ENCODE measurements around the gene NTN5. TPM values are rescaled to one million over a fixed set of nuclear protein-coding genes. Genes with fewer than 3 reads are reported as not detected.

The NTN5 gene
- total and polyA plus RNA-seq, 2 of the 4 experiments (the other 2 are of a cell fraction): 0.19 TPM; not detected in 1

GRCh38 chr19:48642862-48643261, 30.0 kb downstream of the NTN5 start:
- Histone ChIP-seq H4K91ac (ENCODE audit: insufficient read depth, low read depth, low read length) (no peak overlapping the region), H2BK120ac (ENCODE audit: low read depth, low read length) (no peak overlapping the region), H3K14ac (replicated peaks; ENCODE audit: low read depth, low read length) (no peak overlapping the region), H2BK15ac (ENCODE audit: low read depth, low read length) (no peak overlapping the region), H3K79me1 (ENCODE audit: low read depth in 1 of 2, low read length in 2 of 2) (peaks cover 0 to 4% of the 10 kb centered on the region in 2 experiments; a peak in 2 of 4 replicates), H3K56ac (ENCODE audit: extremely low read depth, insufficient read depth, low read length) (no peak overlapping the region), H3K9me3 (ENCODE audit: control insufficient read depth, insufficient read depth, low read length) (no peaks in the 10 kb centered on the region), H4K5ac (ENCODE audit: low read depth, low read length) (no peak overlapping the region), H3K9ac (ENCODE audit: low read depth, low read length) (no peak overlapping the region), H4K20me1 (ENCODE audit: insufficient read depth, low read length) (no peaks in the 10 kb centered on the region), H2BK20ac (ENCODE audit: low read depth, low read length) (no peak overlapping the region), H3K18ac (ENCODE audit: low read depth, low read length) (no peak overlapping the region), H3K4ac (ENCODE audit: low read depth, low read length) (no peak overlapping the region), H3K36me3 (ENCODE audit: control insufficient read depth, insufficient read depth, low read length) (no peaks in the 10 kb centered on the region), H3K27me3 (ENCODE audit: control insufficient read depth, insufficient read depth, low read length) (no peaks in the 10 kb centered on the region), H2AFZ (replicated peaks; ENCODE audit: low read length, poor library complexity) (no peak overlapping the region), H2AK5ac (ENCODE audit: low read depth, low read length) (no peak overlapping the region), H2AK9ac (replicated peaks; ENCODE audit: low read depth, low read length, poor library complexity) (no peak overlapping the region), H3K4me2 (ENCODE audit: low read depth, low read length) (no peak overlapping the region), H3K9me1 (ENCODE audit: insufficient read depth, low read length) (peaks cover 5% of the 10 kb centered on the region), H3K4me1 (ENCODE audit: control insufficient read depth, insufficient read depth, low read length) (peaks cover 8% of the 10 kb centered on the region), H2BK5ac (ENCODE audit: low read depth, low read length, poor library complexity, severe bottlenecking) (no peak overlapping the region), H3K27ac (ENCODE audit: insufficient read depth, low read length) (no peak overlapping the region), H3K23ac (ENCODE audit: low read depth, low read length) (no peak overlapping the region), H4K8ac (ENCODE audit: low read depth in 2 of 2, low read length in 2 of 2) (no peak overlapping the region), H3K4me3 (ENCODE audit: insufficient read depth, low read depth, low read length) (no peak overlapping the region)
- POLR2A ChIA-PET (ENCODE audit: unreplicated experiment): no interaction called here
- dilution Hi-C loops (cut with HindIII; ENCODE audit: low sequenced_read_pairs, unreplicated experiment): no loop called here
- in situ Hi-C loops (cut with MboI; ENCODE audit: low sequenced_read_pairs): loop anchor here (10.0 kb wide), 2 partner anchors 192 to 322 kb away; partner anchors contain the start of genes FTL and HSD17B14
- no peak for ATAC-seq (ENCODE audit: low read depth)
- no peak for DNase-seq
- whole genome bisulfite sequencing, 2 experiments (ENCODE audit: extremely low coverage in 2 of 2, insufficient read length in 1 of 2): 93% methylated on average over 3 of the region's 5 CpGs; no CpG with 5 or more reads in 1 of the 2 experiments
- BruUV-seq (replicated peaks): no TSS peak
- intact Hi-C loops (cut with micrococcal nuclease): loop anchor here (10.0 kb wide), 1 partner anchor 322 kb away; the partner anchor contains the start of gene FTL
- TF ChIP-seq CHD1 (IDR thresholded peaks at IDR 0.05; ENCODE audit: low read depth, low read length): no peak
- TF ChIP-seq RFX5 (IDR thresholded peaks at IDR 0.05; ENCODE audit: low read depth, low read length): no peak
- TF ChIP-seq CEBPB (IDR thresholded peaks at IDR 0.05; ENCODE audit: low read depth, low read length): no peak
- no peak for TF ChIP-seq POLR2A (IDR thresholded peaks at IDR 0.05; ENCODE audit: low read depth, low read length)
- no peak for TF ChIP-seq RCOR1 (IDR thresholded peaks at IDR 0.05; ENCODE audit: insufficient replicate concordance, low read length)
- TF ChIP-seq MAFK (IDR thresholded peaks at IDR 0.05; ENCODE audit: low read depth, low read length): no peak
- no peak for TF ChIP-seq RAD21 (IDR thresholded peaks at IDR 0.05; ENCODE audit: low read length)
- TF ChIP-seq CTCF (conservative IDR thresholded peaks at IDR 0.05; ENCODE audit: low read depth, low read length): no peak
- no peak for TF ChIP-seq USF2 (IDR thresholded peaks at IDR 0.05; ENCODE audit: low read depth, low read length)
- TF ChIP-seq MXI1 (IDR thresholded peaks at IDR 0.05; ENCODE audit: borderline replicate concordance, low read depth, low read length): no peak
- TF ChIP-seq BHLHE40 (IDR thresholded peaks at IDR 0.05; ENCODE audit: low read depth, low read length): no peak
- TF ChIP-seq NFE2L2 (IDR thresholded peaks at IDR 0.05; ENCODE audit: low read depth, low read length): no peak
- no peak for TF ChIP-seq FOS (IDR thresholded peaks at IDR 0.05; ENCODE audit: low read depth, low read length)
- TF ChIP-seq ELK1 (IDR thresholded peaks at IDR 0.05; ENCODE audit: borderline replicate concordance, low read depth, low read length): no peak
- TF ChIP-seq MAZ (IDR thresholded peaks at IDR 0.05; ENCODE audit: borderline replicate concordance, low read depth, low read length): no peak
- TF ChIP-seq SMC3 (IDR thresholded peaks at IDR 0.05; ENCODE audit: low read depth, low read length): no peak
- CTCF ChIA-PET: no interaction called here

Data from IMR-90 (cell line).